ENCODE measurements around the gene ATP7B.

DNA sequence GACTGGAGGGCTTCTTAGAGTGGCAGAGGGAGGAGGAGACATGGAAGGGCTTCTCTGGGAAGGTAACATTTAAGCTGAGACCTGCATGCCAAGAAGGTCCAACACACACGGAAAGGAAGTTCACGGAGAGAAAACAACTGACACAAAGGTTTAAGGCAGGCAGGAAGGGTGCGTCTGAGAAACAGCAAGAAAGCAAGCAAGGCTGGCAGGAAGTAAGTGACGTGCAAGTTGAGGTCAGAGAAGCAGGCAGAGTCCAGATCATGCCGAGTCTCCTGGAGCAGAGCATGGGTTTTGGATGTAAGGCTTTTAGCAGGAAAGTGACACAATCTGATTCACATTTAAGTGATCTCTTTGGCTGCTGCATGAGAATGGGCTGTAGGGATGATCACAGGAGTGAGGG is 60.5 kb downstream of the ATP7B start:
- no peak for TF ChIP-seq CTCF (IDR thresholded peaks at IDR 0.05)
- TF ChIP-seq, protein P1, sequence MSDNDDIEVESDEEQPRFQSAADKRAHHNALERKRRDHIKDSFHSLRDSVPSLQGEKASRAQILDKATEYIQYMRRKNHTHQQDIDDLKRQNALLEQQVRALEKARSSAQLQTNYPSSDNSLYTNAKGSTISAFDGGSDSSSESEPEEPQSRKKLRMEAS (CRISPR knock-in tag; IDR thresholded peaks at IDR 0.05) = no peak
- TF ChIP-seq, protein P2, sequence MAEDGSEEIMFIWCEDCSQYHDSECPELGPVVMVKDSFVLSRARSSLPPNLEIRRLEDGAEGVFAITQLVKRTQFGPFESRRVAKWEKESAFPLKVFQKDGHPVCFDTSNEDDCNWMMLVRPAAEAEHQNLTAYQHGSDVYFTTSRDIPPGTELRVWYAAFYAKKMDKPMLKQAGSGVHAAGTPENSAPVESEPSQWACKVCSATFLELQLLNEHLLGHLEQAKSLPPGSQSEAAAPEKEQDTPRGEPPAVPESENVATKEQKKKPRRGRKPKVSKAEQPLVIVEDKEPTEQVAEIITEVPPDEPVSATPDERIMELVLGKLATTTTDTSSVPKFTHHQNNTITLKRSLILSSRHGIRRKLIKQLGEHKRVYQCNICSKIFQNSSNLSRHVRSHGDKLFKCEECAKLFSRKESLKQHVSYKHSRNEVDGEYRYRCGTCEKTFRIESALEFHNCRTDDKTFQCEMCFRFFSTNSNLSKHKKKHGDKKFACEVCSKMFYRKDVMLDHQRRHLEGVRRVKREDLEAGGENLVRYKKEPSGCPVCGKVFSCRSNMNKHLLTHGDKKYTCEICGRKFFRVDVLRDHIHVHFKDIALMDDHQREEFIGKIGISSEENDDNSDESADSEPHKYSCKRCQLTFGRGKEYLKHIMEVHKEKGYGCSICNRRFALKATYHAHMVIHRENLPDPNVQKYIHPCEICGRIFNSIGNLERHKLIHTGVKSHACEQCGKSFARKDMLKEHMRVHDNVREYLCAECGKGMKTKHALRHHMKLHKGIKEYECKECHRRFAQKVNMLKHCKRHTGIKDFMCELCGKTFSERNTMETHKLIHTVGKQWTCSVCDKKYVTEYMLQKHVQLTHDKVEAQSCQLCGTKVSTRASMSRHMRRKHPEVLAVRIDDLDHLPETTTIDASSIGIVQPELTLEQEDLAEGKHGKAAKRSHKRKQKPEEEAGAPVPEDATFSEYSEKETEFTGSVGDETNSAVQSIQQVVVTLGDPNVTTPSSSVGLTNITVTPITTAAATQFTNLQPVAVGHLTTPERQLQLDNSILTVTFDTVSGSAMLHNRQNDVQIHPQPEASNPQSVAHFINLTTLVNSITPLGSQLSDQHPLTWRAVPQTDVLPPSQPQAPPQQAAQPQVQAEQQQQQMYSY (CRISPR knock-in tag; IDR thresholded peaks at IDR 0.05) = no peak
